Stomach (tissue), 4 donors: ENCODE results near the gene E2F6.

Experiments used
- EP300 ChIP-seq: sonication (generic); formaldehyde crosslinking; IDR thresholded peaks from one replicate; pipeline ENCODE4 v1.6.1; 2017; ENCODE audit warnings: antibody characterized with exemption
- POLR2A ChIP-seq, 4 donors: fragments of 450-650 bp; IDR thresholded peaks; one replicate each; pipeline ENCODE4 v1.6.1; 2016; ENCODE audit warnings: antibody characterized with exemption in 4 of 4, control low read depth in 2 of 4, mild to moderate bottlenecking in 1 of 4, moderate library complexity in 1 of 4
- POLR2AphosphoS5 ChIP-seq, 3 donors: sonication (generic); formaldehyde crosslinking; IDR thresholded peaks; one replicate each; pipeline ENCODE4 v1.6.1; 2016; ENCODE audit warnings: antibody characterized with exemption in 3 of 3
- TF ChIP-seq, protein P1 (sequence below), 7 experiments: fragments of 450-650 bp in 4 of 7; fragments of 200-600 bp in 3 of 7; sonication (generic) in 3 of 7; IDR thresholded peaks; one replicate each; pipeline ENCODE4 v1.5.1; 2016 to 2019; ENCODE audit warnings: antibody characterized with exemption in 7 of 7, control low read depth in 2 of 7, mild to moderate bottlenecking in 1 of 7

DNA sequence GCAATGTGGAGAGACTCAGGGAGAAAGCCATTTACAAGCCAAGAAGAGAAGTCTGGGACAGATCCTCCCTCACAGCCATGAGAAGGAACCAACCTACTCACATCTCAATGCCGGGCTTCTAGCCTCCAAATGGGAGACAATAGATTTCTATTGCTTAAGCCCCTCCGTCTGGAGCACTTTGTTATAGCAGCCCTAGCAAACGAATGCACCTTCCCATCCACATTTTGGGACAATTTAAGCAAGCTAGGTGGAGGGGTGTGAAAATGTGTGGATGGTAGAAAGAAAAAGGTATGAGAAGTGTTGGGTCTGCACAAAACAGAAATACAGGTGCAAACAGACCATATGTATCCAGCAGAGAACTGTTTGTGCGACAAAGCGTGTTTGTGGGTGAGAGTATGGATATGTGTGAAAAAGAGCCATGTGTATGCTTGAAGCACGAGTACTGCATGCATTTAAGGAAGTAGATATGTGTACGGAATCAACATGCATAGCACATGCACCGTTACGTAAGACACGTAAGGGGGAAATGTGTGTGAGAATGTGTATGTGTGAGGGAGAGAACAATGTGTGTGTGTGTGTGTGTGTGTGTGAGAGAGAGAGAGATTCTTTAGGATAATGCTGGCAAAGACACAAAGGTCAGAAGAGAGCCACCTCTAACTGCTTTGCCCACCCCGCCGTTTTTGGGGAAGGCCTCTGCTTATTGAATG is 13.1 kb upstream of the E2F6 start:
- TF ChIP-seq, protein P1, sequence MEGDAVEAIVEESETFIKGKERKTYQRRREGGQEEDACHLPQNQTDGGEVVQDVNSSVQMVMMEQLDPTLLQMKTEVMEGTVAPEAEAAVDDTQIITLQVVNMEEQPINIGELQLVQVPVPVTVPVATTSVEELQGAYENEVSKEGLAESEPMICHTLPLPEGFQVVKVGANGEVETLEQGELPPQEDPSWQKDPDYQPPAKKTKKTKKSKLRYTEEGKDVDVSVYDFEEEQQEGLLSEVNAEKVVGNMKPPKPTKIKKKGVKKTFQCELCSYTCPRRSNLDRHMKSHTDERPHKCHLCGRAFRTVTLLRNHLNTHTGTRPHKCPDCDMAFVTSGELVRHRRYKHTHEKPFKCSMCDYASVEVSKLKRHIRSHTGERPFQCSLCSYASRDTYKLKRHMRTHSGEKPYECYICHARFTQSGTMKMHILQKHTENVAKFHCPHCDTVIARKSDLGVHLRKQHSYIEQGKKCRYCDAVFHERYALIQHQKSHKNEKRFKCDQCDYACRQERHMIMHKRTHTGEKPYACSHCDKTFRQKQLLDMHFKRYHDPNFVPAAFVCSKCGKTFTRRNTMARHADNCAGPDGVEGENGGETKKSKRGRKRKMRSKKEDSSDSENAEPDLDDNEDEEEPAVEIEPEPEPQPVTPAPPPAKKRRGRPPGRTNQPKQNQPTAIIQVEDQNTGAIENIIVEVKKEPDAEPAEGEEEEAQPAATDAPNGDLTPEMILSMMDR (IDR thresholded peaks at IDR 0.05), result no peak
- TF ChIP-seq POLR2AphosphoS5 (IDR thresholded peaks at IDR 0.05) (no peak), POLR2A (IDR thresholded peaks at IDR 0.05) (no peak), EP300 (no peak)
